HG03342 (cell line): Measurements from ENCODE around the gene EFR3B.
"Not testable (repeated sequence)": the region's sequence is repeated elsewhere in the genome, so short reads cannot be mapped to it uniquely, and the experiment has no call there.

ENCODE experiments used
- ATAC-seq: cut with Tn5 transposase; IDR thresholded peaks from one replicate; pipeline ENCODE4 v1.9.1; 2021; ENCODE audit warnings: mild to moderate bottlenecking, moderate library complexity; ENCODE audit not compliant: unreplicated experiment

EFR3B gene

DNA sequence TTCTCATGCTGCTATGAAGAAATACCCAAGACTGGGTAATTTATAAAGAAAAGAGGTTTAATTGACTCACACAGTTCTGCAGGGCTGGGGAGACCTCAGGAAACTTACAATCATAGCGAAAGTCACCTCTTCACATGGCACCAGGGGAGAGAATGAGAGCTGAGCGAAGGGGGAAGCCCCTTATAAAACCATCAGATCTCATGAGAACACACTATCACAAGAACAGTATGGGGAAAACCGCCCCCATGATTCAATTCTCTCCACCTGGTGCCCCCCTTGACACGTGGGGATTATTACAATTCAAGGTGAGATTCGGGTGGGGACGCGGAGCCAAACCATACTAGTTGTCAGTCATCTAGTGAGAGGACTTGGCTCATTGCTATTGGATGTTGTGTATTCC is 60.5 kb downstream of the EFR3B start:
- not testable (repeated sequence) for ATAC-seq

- no peak for ATAC-seq
Observed at GRCh38 chr2:25103287-25103871, 61.5 kb downstream of the EFR3B start.

DNA sequence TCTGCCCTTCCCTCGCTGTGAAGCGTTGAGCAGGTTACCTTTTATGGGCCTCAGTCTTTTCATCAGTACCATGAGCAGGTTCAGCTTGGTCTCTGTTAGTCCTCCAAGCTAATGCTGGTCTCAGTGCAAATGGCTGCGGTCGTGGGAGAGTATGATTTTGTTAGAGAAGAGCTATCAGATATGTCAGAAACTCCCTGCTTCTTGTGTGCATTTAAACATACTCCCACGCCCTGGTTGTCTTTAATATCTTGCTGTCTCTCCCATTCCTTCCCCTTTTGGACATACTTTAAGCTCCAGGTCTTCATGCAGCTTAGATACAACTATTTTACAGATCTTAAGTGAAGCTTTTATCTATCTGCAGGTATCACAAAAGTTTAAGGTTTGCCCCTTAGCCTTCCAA is 62.9 kb downstream of the EFR3B start:
- ATAC-seq, result no peak

DNA sequence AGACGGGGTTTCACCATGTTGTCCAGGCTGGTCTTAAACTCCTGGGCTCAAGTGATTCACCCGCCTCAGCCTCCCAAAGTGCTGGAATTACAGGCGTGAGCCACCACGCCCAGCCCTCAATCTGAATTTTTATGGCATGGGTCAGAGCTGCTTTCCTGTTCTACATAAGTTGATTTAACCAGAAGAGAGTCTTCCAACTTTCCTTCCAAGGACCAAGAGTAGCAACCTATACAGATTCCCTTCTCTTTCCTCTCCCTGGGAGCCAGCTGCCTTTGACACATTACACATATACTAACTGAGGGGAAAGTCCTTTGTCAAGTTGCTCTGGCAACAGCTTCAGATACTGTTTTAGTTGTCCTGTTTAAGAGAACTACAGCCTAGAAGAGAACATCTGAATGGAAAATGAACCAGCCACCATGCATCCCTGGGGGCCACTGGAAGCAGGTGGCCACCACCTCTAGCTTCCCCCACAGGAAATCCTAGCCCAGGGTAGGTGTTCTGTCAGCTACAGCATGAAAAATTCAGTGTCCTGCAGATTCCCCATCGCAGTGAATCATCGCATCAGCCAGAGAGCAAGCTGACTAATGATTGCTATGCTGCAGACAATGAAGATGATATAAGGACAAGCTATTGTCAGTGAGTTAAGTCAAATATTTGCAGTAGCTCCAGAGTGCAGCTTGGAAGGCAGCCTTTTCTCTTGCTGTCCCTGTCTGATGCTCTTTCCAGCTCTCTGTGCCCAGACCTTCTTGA is 63.6 kb downstream of the EFR3B start:
- ATAC-seq, result no peak

DNA sequence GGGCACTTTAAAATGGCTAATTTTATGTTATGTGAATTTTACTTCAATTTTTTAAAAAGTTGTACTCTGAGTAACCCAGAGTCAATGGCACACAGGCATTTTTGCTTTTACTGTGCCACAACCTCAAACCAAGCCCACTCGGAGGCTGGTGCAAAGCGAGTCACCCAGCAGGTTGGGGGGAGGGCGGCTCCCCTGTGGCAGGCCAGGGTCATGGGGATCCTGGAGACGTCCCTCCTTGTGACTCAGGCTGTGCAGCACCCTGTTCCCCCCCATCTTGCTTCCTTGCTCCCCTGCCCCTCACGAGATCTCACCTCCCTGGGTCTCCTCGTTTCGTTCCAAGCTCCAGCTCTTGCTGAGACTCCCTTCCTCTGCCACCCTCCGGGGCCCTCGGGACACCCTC is 67.9 kb downstream of the EFR3B start:
- no peak for ATAC-seq

- ATAC-seq, result no peak
Observed at GRCh38 chr2:25112113-25112512, 70.2 kb downstream of the EFR3B start.

DNA sequence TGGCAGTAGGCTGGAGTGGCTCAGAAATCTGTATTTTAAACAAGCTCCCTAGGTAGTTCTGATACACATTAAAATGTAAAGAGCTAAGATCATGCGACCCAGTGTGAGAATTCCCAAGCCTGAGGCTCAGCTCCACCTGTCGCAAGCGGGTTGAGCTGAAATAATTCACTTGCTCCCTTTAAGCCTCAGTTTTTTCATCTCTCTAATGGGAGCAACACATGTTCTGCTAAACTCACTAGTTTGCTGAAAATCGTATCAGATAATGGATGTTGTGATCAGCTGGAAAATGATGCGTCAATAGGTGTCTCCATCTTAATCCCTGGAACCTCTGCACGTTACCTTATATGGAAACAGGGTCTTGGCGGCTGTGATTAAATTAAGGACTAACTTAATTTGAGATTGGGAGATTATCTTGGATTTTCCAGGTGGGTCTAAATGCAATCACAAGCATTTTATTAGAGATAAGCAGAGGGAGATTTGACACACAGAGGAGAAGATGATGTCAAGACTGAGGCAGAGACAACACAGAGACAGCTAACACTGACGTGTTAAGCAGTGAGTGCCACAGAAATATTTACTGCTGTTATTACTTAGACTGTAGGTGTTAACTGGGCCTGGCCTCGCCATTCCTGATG is 73.5 kb downstream of the EFR3B start:
- ATAC-seq, result no peak

DNA sequence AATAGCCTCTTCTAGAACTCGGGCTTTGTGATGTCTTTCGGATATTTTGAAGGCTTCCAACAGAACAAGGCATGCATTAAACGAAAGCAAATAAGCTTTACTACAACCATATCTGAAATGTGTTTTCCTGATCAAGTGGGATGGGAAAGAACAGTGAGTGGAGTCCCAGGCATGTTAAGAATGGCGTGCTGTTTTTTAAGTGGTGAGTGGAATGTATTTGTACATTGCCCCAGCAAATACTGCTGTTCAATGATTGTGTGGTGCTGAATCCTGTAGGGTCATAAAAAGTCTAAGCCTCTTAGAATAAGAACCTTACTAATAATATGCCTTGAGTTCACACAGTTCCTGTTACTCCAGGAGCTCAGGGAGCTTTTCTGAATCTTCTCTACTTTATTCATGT is 74.0 kb downstream of the EFR3B start:
- no peak for ATAC-seq

GRCh38 chr2:25116956-25117355 is 75.1 kb downstream of the EFR3B start:
- ATAC-seq, result no peak

- ATAC-seq, result no peak
Observed at GRCh38 chr2:25119263-25119662, 77.4 kb downstream of the EFR3B start.

GRCh38 chr2:25122367-25122766 is 80.5 kb downstream of the EFR3B start:
- no peak for ATAC-seq

DNA sequence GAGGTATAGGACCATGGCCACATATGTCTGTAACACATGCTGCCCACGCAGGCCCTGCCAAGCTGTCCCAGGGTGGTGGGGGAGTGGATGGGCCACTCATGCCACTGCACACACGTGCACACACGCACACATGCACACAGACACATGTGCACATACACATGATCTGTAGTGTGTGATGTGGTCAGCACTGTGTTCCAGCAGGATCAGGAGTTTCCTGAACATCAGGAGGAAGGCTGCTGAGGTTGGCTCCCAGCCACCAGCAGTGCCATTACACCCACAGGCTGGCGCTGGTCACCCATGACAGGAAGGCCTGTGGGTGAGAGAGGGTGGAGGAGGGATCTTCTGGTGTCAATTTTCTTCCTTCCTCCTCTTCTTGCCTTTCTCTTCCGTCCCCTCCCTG is 81.8 kb downstream of the EFR3B start:
- ATAC-seq, result no peak

DNA sequence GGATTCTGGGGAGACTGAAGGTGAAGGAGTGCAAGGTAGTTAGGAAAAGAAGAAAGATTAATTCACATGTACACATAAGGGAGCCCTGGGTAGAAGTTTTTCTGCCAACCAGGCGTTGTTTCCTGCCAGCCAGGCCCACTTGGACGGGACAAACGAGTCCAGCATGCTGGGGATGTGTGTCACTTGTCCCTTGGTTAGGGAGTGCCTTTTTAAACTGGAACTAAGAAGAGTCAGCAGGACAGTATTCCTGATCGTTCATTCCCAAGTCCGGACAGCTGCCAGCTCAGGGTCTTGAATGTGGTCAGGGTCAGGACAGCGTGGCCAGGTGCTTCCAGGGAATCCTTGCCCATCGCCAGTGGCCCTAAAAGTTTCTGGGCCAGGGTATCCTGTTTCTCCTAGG is 83.3 kb downstream of the EFR3B start:
- ATAC-seq, result no peak

GRCh38 chr2:25125976-25126375 is 84.1 kb downstream of the EFR3B start:
- ATAC-seq, result no peak

GRCh38 chr2:25127071-25127470 is 85.2 kb downstream of the EFR3B start:
- ATAC-seq, result not testable (repeated sequence)

DNA sequence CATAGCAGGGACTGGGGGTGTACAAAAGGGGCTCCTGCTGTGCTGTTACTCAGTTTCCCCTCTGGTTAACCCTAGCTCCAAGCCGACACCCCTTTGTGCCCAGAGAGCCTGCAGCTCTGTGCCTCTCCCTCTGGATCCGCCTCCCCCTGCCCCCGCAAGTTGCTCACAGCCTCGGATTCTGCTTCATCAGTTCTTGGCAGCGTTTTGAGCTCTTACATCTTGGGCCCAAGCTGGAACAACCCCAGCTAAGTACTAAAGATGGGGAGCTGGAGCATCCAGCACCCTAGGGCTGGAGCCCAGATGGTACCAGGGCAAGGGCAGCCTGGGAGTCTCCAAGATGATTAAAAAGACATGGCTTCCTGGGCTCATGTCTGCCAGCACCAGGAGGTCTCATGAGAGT is 85.8 kb downstream of the EFR3B start:
- no peak for ATAC-seq

DNA sequence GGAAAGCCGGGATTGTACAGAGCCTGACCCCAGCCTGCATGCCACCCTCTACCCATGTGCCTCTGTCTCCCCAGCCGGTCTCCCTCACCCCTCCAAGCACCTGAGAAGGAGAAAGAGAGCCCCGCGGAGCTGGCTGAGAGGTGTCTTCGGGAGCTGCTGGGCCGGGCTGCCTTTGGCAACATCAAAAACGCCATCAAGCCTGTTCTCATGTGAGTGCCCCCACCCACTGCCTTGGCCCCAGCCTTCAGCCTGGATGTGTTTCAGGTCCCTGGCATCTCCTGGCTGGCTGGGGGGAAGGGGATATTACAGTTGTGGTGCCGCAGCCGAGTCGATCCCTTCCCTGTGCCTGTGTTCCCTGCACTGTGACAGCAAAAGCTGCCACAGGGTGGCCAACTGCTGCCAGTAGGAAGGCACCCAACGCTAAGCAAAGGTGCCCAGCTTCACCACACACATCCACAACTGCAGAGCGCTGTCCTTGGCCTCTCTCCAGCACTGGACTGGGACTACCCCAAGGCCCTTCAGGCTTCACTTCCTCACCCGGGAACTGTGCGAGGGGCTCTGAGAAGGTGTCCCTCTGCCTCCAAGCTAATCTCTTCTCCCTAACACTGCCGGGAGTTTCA is 88.1 kb downstream of the EFR3B start:
- no peak for ATAC-seq

GRCh38 chr2:25131253-25131566 is 89.3 kb downstream of the EFR3B start:
- ATAC-seq, result no peak

GRCh38 chr2:25131567-25132298 is 89.9 kb downstream of the EFR3B start:
- ATAC-seq, result no peak

DNA sequence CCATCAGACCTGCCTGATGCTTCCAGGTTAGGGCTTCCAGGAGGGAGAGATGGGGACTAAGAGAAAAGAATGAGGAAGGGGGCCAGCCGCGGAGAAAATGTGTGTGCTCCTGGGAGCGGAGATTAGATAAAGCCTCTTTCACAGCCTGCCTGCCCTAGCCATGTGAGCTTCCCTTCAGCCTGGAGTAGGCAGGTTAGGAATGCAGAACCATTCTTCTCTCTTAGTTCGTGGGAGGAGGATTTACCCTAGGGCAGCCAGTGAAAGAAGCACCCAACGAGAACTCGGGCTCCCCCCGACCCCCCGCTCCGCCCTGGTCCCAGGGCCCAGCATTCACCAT is 90.4 kb downstream of the EFR3B start:
- ATAC-seq, result no peak

GRCh38 chr2:25132693-25133092 is 90.8 kb downstream of the EFR3B start:
- ATAC-seq, result no peak

GRCh38 chr2:25140535-25140934 is 98.7 kb downstream of the EFR3B start:
- not testable (repeated sequence) for ATAC-seq
